ENCODE results near the gene GRAMD2B. TPM values are rescaled to one million over a fixed set of nuclear protein-coding genes. Genes with fewer than 3 reads are reported as not detected.

The GRAMD2B gene
- total and polyA plus RNA-seq, 2 of the 13 experiments (the other 11 are each of a cell fraction or from before 2014, with no cell fraction given), result 8.1 to 10.6 TPM

GRCh38 chr5:126488443-126489065 is 65.3 kb downstream of the GRAMD2B start:
- POLR2A ChIA-PET, result interaction anchor here (1.0 kb wide), 1 partner anchor 16 kb away, joined by 3 read pairs; no protein-coding TSS in a partner anchor
- FAIRE-seq, result no peak
- H3K36me3 ChIP-seq (replicated peaks in 1 of 2; ENCODE audit: control insufficient read depth in 1 of 2, insufficient read depth in 2 of 2, low read length in 2 of 2), result peaks cover 5 to 49% of the 10 kb centered on the region in 2 experiments; a peak in 4 of 5 replicates
- no peak for DNase-seq (ENCODE audit: low spot score)
- TF ChIP-seq ZNF138 (CRISPR knock-in tag; IDR thresholded peaks at IDR 0.05; ENCODE audit: low read depth) (no peak), ZNF460 (CRISPR knock-in tag; IDR thresholded peaks at IDR 0.05; ENCODE audit: borderline replicate concordance) (no peak), ZSCAN9 (CRISPR knock-in tag; IDR thresholded peaks at IDR 0.05; ENCODE audit: borderline replicate concordance) (no peak), FOXO4 (CRISPR knock-in tag; conservative IDR thresholded peaks at IDR 0.05) (no peak), ZNF616 (CRISPR knock-in tag; IDR thresholded peaks at IDR 0.05; ENCODE audit: low read depth) (no peak), SSRP1 (CRISPR knock-in tag; IDR thresholded peaks at IDR 0.05) (no peak), ARID4A (CRISPR knock-in tag; IDR thresholded peaks at IDR 0.05; ENCODE audit: borderline replicate concordance) (no peak), CTCF (CRISPR knock-in tag; IDR thresholded peaks at IDR 0.05) (no peak), RXRA (CRISPR knock-in tag; IDR thresholded peaks at IDR 0.05) (no peak)
- H3K4me1 ChIP-seq (ENCODE audit: insufficient read depth, low read length), result no peaks in the 10 kb centered on the region
- WGBS (ENCODE audit: low lambda C conversion rate), result 94% methylated on average over 7 of the region's 7 CpGs
- H3K9ac ChIP-seq (ENCODE audit: insufficient read depth, low read depth, low read length), result no peak overlapping the region
- H4K20me1 ChIP-seq (ENCODE audit: insufficient read depth, low read length), result no peaks in the 10 kb centered on the region
- intact Hi-C loops (cut with micrococcal nuclease; ENCODE audit: unreplicated experiment) (no loop called here), in situ Hi-C loops (cut with HindIII; ENCODE audit: extremely low pct_ligation_motif_present, low pct_unique_long_range_greater_than_20kb) (no loop called here)
- no TSS peak for BruUV-seq (replicated peaks)
- H3K4me3 ChIP-seq (replicated peaks in 1 of 3; ENCODE audit: insufficient read depth in 1 of 3, low read depth in 2 of 3, low read length in 3 of 3), result no peak overlapping the region
- H3K4me2 ChIP-seq (ENCODE audit: low read depth, low read length), result no peak overlapping the region
- no peak for ATAC-seq
- no peaks in the 10 kb centered on the region for H3K27me3 ChIP-seq (ENCODE audit: control insufficient read depth in 1 of 2, insufficient read depth in 2 of 2, low read length in 2 of 2)
- no peaks in the 10 kb centered on the region for H3K79me2 ChIP-seq (ENCODE audit: insufficient read depth, low read length)
- no peaks in the 10 kb centered on the region for H3K9me3 ChIP-seq (ENCODE audit: low read length)
- CTCF ChIA-PET (ENCODE audit: low intra/inter-chr PET ratio, low total read pairs), result no interaction called here
- H2AFZ ChIP-seq (ENCODE audit: low read length), result no peak overlapping the region
- H3K27ac ChIP-seq (ENCODE audit: extremely low read length, insufficient read depth, low read length), result no peak overlapping the region

Measured in HepG2 (cell line).